B cell (primary cell): Measurements from ENCODE around the gene MMP2.

Experiments used
- EZH2 ChIP-seq: IDR thresholded peaks from 2 replicates; pipeline ENCODE4 v1.6.1; 2012; ENCODE audit warnings: borderline replicate concordance, low read depth, mild to moderate bottlenecking, moderate library complexity, low read length; ENCODE audit not compliant: insufficient read depth, poor library complexity, severe bottlenecking
- TF ChIP-seq, protein P1 (sequence below): fragments of 200-600 bp; IDR thresholded peaks from one replicate; pipeline ENCODE4 v1.8.0; 2022; ENCODE audit warnings: antibody characterized with exemption, mild to moderate bottlenecking

DNA sequence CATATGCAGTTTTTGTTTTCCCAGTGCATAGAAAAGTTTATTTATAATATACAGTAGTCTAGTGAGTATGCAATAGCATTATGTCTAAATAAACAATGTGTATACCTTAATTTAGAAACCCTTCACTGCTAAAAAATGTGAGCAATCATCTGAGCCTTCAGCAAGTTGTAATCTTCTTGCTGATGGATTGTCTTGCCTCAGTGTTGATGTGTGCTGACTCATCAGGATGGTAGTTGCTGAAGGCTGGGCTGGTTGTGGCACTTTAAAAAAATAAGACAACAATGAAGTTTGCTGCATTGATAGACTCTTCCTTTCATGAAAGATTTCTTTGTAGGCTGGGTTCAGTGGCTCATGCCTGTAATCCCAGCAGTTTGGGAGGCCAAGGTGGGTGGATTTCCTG lies 73.6 kb downstream of the MMP2 start:
- TF ChIP-seq, protein P1, sequence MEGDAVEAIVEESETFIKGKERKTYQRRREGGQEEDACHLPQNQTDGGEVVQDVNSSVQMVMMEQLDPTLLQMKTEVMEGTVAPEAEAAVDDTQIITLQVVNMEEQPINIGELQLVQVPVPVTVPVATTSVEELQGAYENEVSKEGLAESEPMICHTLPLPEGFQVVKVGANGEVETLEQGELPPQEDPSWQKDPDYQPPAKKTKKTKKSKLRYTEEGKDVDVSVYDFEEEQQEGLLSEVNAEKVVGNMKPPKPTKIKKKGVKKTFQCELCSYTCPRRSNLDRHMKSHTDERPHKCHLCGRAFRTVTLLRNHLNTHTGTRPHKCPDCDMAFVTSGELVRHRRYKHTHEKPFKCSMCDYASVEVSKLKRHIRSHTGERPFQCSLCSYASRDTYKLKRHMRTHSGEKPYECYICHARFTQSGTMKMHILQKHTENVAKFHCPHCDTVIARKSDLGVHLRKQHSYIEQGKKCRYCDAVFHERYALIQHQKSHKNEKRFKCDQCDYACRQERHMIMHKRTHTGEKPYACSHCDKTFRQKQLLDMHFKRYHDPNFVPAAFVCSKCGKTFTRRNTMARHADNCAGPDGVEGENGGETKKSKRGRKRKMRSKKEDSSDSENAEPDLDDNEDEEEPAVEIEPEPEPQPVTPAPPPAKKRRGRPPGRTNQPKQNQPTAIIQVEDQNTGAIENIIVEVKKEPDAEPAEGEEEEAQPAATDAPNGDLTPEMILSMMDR: no peak
- TF ChIP-seq EZH2: no peak
